ENCODE data around the gene NTN4. TPM values are rescaled to one million over a fixed set of nuclear protein-coding genes. Genes with fewer than 3 reads are reported as not detected.
"Not testable (repeated sequence)": the region's sequence is repeated elsewhere in the genome, so short reads cannot be mapped to it uniquely, and the experiment has no call there.

The NTN4 gene
- total RNA-seq, 1 donor from 2014 or later = 60.3 TPM

DNA sequence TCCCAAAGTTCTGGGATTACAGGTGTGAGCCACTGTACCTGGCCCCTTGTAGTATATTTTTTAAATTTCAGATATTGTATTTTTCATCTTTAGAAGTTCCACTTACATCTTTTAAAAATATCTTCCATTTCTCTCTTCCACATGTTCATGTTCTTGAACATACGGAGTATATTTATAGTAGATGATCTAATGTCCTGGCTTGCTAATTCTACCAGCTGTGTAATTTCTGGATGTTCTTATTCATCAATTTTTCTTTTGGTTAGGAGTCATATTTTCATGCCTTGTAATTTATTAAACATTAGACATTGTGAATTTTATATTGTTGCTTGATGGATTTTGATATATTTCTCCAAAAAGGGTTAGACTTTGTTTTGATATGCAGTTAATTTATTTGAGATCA lies 30.8 kb downstream of the NTN4 start:
- no peak for DNase-seq (ENCODE audit: low spot score in 2 of 2)
- FAIRE-seq = no peak

DNA sequence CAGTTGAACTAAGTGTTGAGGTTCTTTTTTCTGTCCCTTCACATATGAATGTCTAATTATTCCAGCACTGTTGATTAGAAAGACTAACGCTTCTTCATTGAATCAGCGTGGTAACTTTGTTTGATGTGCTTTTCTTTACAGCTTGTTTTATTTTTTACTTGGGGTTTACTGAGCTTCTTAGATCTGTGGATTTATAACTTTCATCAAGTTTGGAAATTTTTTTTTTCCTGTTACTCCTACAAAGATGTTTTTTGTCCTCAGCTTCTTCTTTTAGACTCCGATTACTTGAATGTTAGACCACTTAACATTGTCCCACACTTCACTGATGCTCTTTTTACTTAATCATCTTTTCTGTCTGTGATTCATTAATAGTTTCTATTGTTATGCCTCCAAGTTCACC lies 31.5 kb downstream of the NTN4 start:
- DNase-seq (ENCODE audit: low spot score in 2 of 2) (no peak), FAIRE-seq (no peak)

DNA sequence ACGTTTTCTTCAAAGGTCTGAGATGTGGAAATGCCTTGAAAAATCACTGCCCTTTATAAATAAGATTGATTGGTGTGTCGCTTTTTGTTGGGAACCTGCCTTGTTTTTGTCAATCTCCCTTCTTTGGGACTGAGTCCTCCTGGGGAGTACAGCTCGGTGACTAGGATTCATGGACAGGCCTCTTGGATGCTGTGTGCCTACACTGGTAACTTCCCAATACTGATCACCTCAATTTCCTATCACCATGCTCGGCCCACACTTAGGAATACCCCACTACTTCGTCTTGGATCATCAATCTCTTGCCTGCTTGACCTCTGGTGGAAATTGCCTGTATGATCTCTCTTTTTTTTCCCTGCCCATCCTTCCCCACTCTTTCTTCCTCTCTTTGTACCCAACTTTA lies 34.2 kb downstream of the NTN4 start:
- FAIRE-seq (no peak), DNase-seq (ENCODE audit: low spot score in 2 of 2) (no peak)

GRCh38 chr12:95755261-95755865 lies 35.2 kb downstream of the NTN4 start:
- FAIRE-seq (no peak), DNase-seq (ENCODE audit: low spot score in 2 of 2) (no peak)

- DNase-seq (ENCODE audit: low spot score in 2 of 2); FAIRE-seq: not testable (repeated sequence)
Observed at GRCh38 chr12:95746062-95746461, 44.5 kb downstream of the NTN4 start.

DNA sequence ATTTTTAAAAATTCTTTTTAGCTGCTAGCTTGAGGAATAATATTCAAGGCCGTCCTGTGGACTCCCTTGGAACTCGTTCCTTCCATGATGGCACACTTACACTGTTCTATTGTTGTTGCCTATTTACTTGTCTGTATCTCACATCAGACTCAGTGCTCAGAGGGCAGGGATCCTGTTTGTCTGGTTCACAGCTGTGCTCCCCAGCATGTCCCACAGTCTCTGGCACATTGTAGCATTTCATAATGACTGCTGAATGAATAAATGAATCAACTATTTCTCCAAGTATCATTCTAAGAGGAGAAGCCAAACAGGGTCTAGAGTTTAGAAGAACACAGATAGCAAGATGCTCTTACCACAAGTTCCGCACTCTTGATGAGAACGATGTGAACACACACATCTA lies 48.0 kb downstream of the NTN4 start:
- peak in 1 of 2 donors; percentile 18 for DNase-seq (ENCODE audit: low spot score in 2 of 2)
- FAIRE-seq = no peak

GRCh38 chr12:95741635-95742034 lies 48.9 kb downstream of the NTN4 start:
- FAIRE-seq = no peak
- DNase-seq (ENCODE audit: low spot score in 2 of 2) = no peak

- DNase-seq (ENCODE audit: low spot score in 2 of 2) = no peak
Observed at GRCh38 chr12:95740751-95741150, 49.8 kb downstream of the NTN4 start.

DNA sequence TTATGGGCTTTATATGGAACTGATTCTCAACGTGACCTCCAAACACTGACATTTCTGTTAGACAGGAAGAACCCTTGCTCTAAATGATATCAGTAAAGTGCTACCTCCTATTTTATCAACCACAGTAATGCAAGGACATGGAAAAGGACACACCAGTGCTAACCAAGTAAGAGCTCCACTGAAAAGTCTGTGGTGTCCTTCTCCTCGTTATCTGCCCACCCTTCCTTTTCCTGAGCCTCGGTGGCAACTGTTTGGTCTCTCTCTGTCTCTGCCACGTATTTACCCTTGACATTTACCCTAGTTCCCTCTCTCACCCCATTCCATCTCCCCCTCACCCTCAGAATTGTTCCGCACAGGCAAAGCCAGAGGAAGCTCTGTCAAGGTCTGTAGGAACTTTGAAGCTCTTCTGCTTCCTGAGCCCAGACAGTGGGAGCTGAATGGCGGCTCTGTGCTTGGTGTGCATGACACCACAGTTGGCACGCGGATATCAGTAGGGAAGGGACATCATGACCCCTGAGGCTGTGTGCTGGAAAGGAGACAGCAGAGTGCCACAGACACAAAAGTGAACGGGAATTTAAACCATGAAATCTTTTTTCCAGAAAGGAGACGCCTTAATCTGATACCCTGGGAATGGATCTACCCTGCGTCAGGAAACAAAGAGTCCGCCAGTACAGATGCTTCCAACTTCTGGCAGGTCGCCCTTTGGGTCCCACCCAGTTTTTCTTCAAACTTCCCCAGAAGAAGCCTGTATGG lies 50.8 kb downstream of the NTN4 start:
- no peak for DNase-seq (ENCODE audit: low spot score in 2 of 2)
- no peak for FAIRE-seq

More at GRCh38 chr12:95740751-95741150, 49.8 kb downstream of the NTN4 start:
- no peak for FAIRE-seq

DNA sequence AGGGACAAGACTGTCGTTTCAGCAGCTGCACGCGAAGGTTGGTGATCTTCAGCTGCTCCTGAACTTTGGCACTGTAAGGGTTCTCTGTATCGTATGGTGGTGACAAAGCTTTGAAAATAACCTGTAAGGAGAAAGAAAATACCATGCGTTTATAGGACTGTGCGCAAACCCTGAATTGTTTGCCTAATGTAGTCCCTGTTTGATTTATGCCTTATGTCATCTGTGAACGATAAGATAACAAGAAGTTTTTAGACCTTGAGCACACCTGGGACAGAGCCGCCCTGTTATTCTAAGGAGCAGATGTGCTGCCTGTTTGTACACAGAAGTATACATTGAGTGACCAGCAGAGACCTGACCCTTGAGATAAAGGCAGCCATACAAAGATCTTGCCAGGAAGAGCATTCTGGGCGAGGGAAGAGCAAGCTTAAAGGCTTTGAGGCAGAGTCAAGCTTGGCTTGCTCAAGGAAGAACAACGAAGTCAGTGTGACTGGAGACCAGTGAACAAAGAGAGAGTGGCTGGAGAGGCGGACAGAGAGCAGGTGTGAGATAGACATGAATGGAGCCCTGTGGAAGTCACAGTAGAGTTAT lies 52.4 kb downstream of the NTN4 start:
- DNase-seq (ENCODE audit: low spot score in 2 of 2) = no peak
- no peak for FAIRE-seq

DNA sequence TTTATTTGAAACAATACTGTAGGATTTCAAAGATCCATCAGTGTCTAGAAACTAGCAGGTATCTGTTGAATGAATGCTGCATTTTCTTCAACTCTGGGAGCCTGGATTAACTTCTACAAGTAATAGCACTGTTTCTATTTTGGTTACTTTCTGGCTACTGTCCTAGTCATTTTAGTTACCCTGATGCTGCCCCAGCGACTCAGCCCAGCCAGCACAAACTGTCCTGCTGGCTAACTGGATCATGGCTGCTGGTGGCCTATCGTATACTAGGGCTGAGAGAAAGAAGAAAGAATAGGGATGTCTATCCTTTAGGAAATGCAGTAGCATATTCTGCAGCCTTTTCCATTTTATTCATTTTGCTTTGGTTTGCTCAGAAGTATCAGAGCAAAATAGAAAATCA lies 53.9 kb downstream of the NTN4 start:
- DNase-seq (ENCODE audit: low spot score in 2 of 2) = no peak
- FAIRE-seq = no peak

DNA sequence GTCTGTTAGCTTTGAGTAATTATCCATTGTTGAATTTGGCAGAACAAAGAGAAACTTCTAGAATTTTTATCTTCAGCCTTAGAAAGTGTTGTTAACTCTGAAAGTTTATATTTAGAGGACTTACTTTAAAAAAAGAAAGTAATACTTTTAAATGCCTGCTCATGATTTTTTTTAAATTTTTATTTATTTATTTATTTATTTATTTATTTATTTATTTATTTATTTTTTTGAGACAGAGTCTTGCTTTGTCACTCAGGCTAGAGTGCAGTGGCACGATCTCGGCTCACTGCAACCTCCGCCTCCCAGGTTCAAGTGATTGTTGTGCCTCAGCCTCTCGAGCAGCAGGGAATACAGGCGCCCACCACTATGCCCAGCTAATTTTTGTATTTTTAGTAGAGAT lies 54.8 kb downstream of the NTN4 start:
- FAIRE-seq; DNase-seq (ENCODE audit: low spot score in 2 of 2): not testable (repeated sequence)

DNA sequence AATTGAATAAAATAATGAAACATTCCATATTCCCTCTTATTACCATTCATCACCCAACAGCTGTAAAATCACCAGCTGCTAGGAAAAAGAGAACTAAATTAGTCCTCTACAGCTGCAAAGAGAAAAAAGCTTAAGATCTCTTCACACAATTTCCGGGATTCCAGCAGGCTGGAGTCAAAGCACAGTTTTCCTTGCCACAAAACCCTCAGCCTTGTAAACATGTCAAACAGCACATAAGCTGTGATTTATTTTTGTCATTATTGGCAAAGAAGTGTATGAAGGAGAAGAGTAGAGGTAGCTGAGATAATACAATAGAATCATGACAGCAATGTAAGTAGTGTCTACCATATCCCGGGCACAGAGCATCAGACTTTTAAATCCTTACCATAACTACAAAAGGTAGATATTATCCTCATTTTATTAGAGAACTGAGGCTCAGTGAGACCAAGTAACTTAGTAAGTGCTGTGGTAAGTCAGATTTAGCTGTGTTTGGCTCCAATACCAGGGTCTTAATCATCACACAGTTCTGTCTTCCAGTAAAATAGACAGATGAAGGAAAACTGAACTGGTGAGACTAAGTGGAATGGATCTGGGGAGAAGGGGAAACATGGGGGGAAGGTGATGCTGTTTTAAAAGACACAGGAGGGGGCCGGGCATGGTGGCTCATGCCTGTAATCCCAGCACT lies 57.3 kb downstream of the NTN4 start:
- DNase-seq (ENCODE audit: low spot score in 2 of 2) = no peak
- FAIRE-seq = no peak

GRCh38 chr12:95731519-95731958 lies 59.0 kb downstream of the NTN4 start:
- DNase-seq (ENCODE audit: low spot score in 2 of 2) = no peak
- FAIRE-seq = no peak

- DNase-seq (ENCODE audit: low spot score in 2 of 2) = no peak
- no peak for FAIRE-seq
Observed at GRCh38 chr12:95730457-95730856, 60.1 kb downstream of the NTN4 start.

- DNase-seq (ENCODE audit: low spot score in 2 of 2) (no peak), FAIRE-seq (no peak)
Observed at GRCh38 chr12:95726903-95727302, 63.7 kb downstream of the NTN4 start.

GRCh38 chr12:95724767-95725166 lies 65.8 kb downstream of the NTN4 start:
- DNase-seq (ENCODE audit: low spot score in 2 of 2) (no peak), FAIRE-seq (no peak)

DNA sequence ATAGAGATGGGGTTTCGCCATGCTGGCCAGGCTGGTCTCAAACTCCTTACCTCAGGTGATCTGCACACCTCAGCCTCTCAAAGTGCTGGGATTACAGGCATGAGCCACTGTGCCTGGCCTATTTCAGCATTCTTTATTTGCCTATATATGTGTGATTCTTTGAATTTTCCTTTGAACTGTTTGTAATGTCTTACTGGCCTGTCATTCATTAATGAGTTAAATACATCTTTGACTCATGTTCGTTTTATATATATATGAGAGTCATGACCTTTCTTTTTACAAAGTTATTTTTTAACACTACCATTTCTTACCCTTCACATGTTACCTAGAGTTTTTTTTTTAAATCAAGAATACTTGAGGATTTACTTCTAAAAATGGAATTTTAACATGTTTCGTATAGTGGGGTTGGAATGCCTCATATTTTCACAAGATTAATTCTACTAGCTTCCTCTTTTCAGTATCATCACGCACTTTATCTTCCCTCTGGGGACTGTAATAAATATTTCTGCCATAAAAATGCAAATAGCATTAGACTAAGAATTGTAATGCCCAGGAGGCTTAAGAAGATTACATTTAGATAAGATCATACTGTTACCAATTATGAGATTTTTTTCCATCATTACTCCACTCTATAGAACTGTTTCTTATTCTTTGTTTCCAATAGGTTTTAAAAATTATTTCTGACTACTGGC lies 66.7 kb downstream of the NTN4 start:
- DNase-seq (ENCODE audit: low spot score in 2 of 2) = no peak
- FAIRE-seq = no peak

DNA sequence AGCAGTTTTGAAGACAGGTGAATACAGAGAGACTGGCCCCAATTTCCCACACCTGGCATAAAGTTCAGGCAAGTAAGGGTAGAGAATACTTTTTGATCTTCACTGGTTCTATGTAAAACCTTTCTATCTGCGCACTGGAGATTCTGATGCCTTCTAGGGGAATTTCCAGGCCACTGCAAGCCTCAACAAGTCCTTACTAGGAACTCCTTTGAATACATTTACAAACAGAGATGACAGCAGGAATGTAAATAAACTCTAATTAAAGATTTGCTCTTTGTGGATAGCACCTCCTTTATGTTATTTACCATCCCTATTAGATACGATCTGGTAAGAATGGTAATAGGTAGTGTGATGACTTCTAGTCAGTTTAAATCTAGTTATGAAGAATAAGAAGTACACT lies 69.2 kb downstream of the NTN4 start:
- FAIRE-seq (no peak), DNase-seq (ENCODE audit: low spot score in 2 of 2) (no peak)

DNA sequence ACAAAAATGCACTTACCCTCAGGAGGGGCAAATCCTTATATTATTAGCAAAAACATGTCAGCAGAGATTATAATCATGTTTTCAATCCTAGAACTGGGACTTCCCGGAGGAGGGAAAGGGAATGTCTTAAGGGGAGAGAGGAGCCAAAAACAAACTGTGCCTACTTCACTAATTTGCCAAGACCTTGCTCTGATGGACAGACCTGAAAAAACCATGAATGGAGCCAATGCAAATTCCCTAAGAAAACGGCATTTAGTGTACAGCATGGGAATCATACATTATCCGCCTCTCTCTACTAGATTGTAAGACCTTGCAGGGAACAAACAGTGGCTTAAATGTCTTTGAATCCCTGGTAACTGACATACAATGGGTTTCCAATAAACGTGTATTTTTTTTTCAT lies 70.4 kb downstream of the NTN4 start:
- FAIRE-seq (no peak), DNase-seq (ENCODE audit: low spot score in 2 of 2) (no peak)

- FAIRE-seq (no peak), DNase-seq (ENCODE audit: low spot score in 2 of 2) (no peak)
Observed at GRCh38 chr12:95718772-95719171, 71.8 kb downstream of the NTN4 start.

All from frontal cortex (tissue), 4 donors.